HEK293 (cell line): Measurements from ENCODE around the gene GALNT8.

Source experiments
- KLF16 ChIP-seq: fragments of 450-650 bp; formaldehyde crosslinking; IDR thresholded peaks from 2 replicates; pipeline ENCODE4 v1.5.1; 2017; ENCODE audit warnings: missing biosample characterization, missing genetic modification characterization
- OSR2 ChIP-seq: fragments of 450-650 bp; formaldehyde crosslinking; IDR thresholded peaks from 2 replicates; pipeline ENCODE4 v1.5.1; 2016; ENCODE audit warnings: missing biosample characterization, missing genetic modification characterization
- SP7 ChIP-seq: fragments of 450-650 bp; formaldehyde crosslinking; IDR thresholded peaks from 2 replicates; pipeline ENCODE4 v1.5.1; 2016; ENCODE audit warnings: missing biosample characterization, missing genetic modification characterization
- ZBTB20 ChIP-seq: fragments of 450-650 bp; formaldehyde crosslinking; IDR thresholded peaks from 2 replicates; pipeline ENCODE4 v1.5.1; 2016; ENCODE audit warnings: missing biosample characterization, missing genetic modification characterization
- ZBTB21 ChIP-seq: fragments of 450-650 bp; formaldehyde crosslinking; IDR thresholded peaks from 2 replicates; pipeline ENCODE4 v1.5.1; 2017; ENCODE audit warnings: missing biosample characterization, missing genetic modification characterization
- ZNF10 ChIP-seq: fragments of 450-650 bp; formaldehyde crosslinking; IDR thresholded peaks from 2 replicates; pipeline ENCODE4 v1.5.1; 2017; ENCODE audit warnings: missing biosample characterization, missing genetic modification characterization
- ZNF169 ChIP-seq: fragments of 450-650 bp; formaldehyde crosslinking; IDR thresholded peaks from 2 replicates; pipeline ENCODE4 v1.5.1; 2016; ENCODE audit warnings: missing biosample characterization, missing genetic modification characterization
- ZNF221 ChIP-seq: fragments of 450-650 bp; formaldehyde crosslinking; IDR thresholded peaks from 2 replicates; pipeline ENCODE4 v1.5.1; 2017; ENCODE audit warnings: missing biosample characterization, missing genetic modification characterization, borderline replicate concordance
- ZNF302 ChIP-seq: fragments of 450-650 bp; formaldehyde crosslinking; IDR thresholded peaks from 2 replicates; pipeline ENCODE4 v1.5.1; 2016; ENCODE audit warnings: missing biosample characterization, missing genetic modification characterization, low read depth
- ZNF335 ChIP-seq: fragments of 450-650 bp; formaldehyde crosslinking; conservative IDR thresholded peaks from 2 replicates; pipeline ENCODE4 v1.5.1; 2016; ENCODE audit warnings: missing biosample characterization, missing genetic modification characterization
- ZNF366 ChIP-seq: fragments of 450-650 bp; formaldehyde crosslinking; conservative IDR thresholded peaks from 2 replicates; pipeline ENCODE4 v1.5.1; 2016; ENCODE audit warnings: missing biosample characterization, missing genetic modification characterization
- ZNF416 ChIP-seq: fragments of 450-650 bp; formaldehyde crosslinking; IDR thresholded peaks from 2 replicates; pipeline ENCODE4 v1.5.1; 2016; ENCODE audit warnings: missing biosample characterization, missing genetic modification characterization
- ZNF529 ChIP-seq: fragments of 450-650 bp; formaldehyde crosslinking; IDR thresholded peaks from 2 replicates; pipeline ENCODE4 v1.5.1; 2017; ENCODE audit warnings: missing genetic modification characterization, missing biosample characterization; ENCODE audit not compliant: insufficient replicate concordance
- ZNF843 ChIP-seq: fragments of 450-650 bp; formaldehyde crosslinking; IDR thresholded peaks from 2 replicates; pipeline ENCODE4 v1.5.1; 2016; ENCODE audit warnings: missing biosample characterization, missing genetic modification characterization
- TF ChIP-seq, protein P1 (sequence below): fragments of 450-650 bp; formaldehyde crosslinking; IDR thresholded peaks from 2 replicates; pipeline ENCODE4 v1.5.1; 2016; ENCODE audit warnings: missing biosample characterization, missing genetic modification characterization, low read depth
- TF ChIP-seq, protein P2 (sequence below): fragments of 450-650 bp; formaldehyde crosslinking; IDR thresholded peaks from 2 replicates; pipeline ENCODE4 v1.5.1; 2016; ENCODE audit warnings: missing biosample characterization, missing genetic modification characterization, borderline replicate concordance
- TF ChIP-seq, protein P3 (sequence below): fragments of 450-650 bp; formaldehyde crosslinking; IDR thresholded peaks from 2 replicates; pipeline ENCODE4 v1.5.1; 2016; ENCODE audit warnings: missing biosample characterization, missing genetic modification characterization
- TF ChIP-seq, protein P4 (sequence below): sonication (generic); formaldehyde crosslinking; IDR thresholded peaks from 2 replicates; pipeline ENCODE4 v1.8.1; 2022; ENCODE audit warnings: mild to moderate bottlenecking, moderate library complexity, missing genetic modification reagents
- TF ChIP-seq, protein P5 (sequence below): fragments of 450-650 bp; formaldehyde crosslinking; conservative IDR thresholded peaks from 2 replicates; pipeline ENCODE4 v1.5.1; 2016; ENCODE audit warnings: low read depth, missing biosample characterization, missing genetic modification characterization
- TF ChIP-seq, protein P6 (sequence below): fragments of 450-650 bp; formaldehyde crosslinking; IDR thresholded peaks from 2 replicates; pipeline ENCODE4 v1.5.1; 2016; ENCODE audit warnings: missing biosample characterization, missing genetic modification characterization
- TF ChIP-seq, protein P7 (sequence below): fragments of 450-650 bp; formaldehyde crosslinking; IDR thresholded peaks from 2 replicates; pipeline ENCODE4 v1.5.1; 2016; ENCODE audit warnings: missing biosample characterization, missing genetic modification characterization
- TF ChIP-seq, protein P8 (sequence below): fragments of 450-650 bp; formaldehyde crosslinking; IDR thresholded peaks from 2 replicates; pipeline ENCODE4 v1.5.1; 2016; ENCODE audit warnings: missing biosample characterization, missing genetic modification characterization

Gene GALNT8

DNA sequence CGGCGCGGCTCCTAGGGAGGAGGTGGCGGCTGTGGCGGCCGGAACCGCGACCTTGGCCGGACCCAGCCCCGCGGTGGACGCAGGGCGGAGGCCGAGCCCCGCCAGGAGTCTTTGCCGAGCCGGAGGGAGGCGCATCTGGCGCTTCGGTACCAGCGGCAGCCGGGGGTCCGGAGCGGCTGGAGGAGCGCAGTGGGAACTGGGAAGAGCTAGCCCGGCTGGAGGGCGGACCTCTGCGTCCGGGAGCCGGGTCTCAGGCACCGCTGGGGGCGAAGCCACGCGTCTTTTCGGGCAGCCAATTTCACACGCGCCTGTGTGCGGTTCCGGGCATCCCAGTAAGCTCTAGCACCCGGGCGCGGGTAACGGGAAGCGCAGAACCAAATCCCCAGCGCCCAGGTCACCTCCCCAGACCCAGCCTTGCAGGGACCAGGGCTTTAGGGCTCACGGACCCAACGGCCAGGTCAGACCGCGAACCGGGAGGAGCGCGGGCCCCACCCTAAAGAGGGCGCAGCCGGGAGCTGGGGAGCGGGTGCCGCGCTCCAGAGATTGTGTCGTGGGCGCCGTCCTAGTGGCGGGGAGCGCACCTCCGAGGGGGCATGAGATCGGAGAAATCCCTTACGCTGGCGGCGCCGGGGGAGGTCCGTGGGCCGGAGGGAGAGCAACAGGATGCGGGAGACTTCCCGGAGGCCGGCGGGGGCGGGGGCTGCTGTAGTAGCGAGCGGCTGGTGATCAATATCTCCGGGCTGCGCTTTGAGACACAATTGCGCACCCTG is 89.4 kb downstream of the GALNT8 start (continued):
- TF ChIP-seq, protein P1, sequence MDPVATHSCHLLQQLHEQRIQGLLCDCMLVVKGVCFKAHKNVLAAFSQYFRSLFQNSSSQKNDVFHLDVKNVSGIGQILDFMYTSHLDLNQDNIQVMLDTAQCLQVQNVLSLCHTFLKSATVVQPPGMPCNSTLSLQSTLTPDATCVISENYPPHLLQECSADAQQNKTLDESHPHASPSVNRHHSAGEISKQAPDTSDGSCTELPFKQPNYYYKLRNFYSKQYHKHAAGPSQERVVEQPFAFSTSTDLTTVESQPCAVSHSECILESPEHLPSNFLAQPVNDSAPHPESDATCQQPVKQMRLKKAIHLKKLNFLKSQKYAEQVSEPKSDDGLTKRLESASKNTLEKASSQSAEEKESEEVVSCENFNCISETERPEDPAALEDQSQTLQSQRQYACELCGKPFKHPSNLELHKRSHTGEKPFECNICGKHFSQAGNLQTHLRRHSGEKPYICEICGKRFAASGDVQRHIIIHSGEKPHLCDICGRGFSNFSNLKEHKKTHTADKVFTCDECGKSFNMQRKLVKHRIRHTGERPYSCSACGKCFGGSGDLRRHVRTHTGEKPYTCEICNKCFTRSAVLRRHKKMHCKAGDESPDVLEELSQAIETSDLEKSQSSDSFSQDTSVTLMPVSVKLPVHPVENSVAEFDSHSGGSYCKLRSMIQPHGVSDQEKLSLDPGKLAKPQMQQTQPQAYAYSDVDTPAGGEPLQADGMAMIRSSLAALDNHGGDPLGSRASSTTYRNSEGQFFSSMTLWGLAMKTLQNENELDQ (tag by site-specific recombination) = no peak
- TF ChIP-seq ZNF302 (tag by site-specific recombination) (no peak), SP7 (tag by site-specific recombination) (no peak), ZNF221 (tag by site-specific recombination) (no peak), ZBTB20 (0 out of 2 replicates have a peak, but pooled peaks have one; percentile 18), OSR2 (tag by site-specific recombination) (no peak), ZNF169 (tag by site-specific recombination) (no peak), ZNF335 (peak; percentile 84), ZNF529 (tag by site-specific recombination) (no peak), ZNF366 (tag by site-specific recombination) (no peak), ZBTB21 (tag by site-specific recombination) (no peak), ZNF416 (tag by site-specific recombination) (no peak), KLF16 (no peak), ZNF10 (no peak), ZNF843 (tag by site-specific recombination) (no peak)
- TF ChIP-seq, protein P2, sequence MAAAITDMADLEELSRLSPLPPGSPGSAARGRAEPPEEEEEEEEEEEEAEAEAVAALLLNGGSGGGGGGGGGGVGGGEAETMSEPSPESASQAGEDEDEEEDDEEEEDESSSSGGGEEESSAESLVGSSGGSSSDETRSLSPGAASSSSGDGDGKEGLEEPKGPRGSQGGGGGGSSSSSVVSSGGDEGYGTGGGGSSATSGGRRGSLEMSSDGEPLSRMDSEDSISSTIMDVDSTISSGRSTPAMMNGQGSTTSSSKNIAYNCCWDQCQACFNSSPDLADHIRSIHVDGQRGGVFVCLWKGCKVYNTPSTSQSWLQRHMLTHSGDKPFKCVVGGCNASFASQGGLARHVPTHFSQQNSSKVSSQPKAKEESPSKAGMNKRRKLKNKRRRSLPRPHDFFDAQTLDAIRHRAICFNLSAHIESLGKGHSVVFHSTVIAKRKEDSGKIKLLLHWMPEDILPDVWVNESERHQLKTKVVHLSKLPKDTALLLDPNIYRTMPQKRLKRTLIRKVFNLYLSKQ = no peak
- TF ChIP-seq, protein P3, sequence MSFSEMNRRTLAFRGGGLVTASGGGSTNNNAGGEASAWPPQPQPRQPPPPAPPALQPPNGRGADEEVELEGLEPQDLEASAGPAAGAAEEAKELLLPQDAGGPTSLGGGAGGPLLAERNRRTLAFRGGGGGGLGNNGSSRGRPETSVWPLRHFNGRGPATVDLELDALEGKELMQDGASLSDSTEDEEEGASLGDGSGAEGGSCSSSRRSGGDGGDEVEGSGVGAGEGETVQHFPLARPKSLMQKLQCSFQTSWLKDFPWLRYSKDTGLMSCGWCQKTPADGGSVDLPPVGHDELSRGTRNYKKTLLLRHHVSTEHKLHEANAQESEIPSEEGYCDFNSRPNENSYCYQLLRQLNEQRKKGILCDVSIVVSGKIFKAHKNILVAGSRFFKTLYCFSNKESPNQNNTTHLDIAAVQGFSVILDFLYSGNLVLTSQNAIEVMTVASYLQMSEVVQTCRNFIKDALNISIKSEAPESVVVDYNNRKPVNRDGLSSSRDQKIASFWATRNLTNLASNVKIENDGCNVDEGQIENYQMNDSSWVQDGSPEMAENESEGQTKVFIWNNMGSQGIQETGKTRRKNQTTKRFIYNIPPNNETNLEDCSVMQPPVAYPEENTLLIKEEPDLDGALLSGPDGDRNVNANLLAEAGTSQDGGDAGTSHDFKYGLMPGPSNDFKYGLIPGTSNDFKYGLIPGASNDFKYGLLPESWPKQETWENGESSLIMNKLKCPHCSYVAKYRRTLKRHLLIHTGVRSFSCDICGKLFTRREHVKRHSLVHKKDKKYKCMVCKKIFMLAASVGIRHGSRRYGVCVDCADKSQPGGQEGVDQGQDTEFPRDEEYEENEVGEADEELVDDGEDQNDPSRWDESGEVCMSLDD = no peak
- TF ChIP-seq, protein P4, sequence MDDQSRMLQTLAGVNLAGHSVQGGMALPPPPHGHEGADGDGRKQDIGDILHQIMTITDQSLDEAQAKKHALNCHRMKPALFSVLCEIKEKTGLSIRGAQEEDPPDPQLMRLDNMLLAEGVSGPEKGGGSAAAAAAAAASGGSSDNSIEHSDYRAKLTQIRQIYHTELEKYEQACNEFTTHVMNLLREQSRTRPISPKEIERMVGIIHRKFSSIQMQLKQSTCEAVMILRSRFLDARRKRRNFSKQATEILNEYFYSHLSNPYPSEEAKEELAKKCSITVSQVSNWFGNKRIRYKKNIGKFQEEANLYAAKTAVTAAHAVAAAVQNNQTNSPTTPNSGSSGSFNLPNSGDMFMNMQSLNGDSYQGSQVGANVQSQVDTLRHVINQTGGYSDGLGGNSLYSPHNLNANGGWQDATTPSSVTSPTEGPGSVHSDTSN (CRISPR knock-in tag) = no peak
- TF ChIP-seq, protein P5, sequence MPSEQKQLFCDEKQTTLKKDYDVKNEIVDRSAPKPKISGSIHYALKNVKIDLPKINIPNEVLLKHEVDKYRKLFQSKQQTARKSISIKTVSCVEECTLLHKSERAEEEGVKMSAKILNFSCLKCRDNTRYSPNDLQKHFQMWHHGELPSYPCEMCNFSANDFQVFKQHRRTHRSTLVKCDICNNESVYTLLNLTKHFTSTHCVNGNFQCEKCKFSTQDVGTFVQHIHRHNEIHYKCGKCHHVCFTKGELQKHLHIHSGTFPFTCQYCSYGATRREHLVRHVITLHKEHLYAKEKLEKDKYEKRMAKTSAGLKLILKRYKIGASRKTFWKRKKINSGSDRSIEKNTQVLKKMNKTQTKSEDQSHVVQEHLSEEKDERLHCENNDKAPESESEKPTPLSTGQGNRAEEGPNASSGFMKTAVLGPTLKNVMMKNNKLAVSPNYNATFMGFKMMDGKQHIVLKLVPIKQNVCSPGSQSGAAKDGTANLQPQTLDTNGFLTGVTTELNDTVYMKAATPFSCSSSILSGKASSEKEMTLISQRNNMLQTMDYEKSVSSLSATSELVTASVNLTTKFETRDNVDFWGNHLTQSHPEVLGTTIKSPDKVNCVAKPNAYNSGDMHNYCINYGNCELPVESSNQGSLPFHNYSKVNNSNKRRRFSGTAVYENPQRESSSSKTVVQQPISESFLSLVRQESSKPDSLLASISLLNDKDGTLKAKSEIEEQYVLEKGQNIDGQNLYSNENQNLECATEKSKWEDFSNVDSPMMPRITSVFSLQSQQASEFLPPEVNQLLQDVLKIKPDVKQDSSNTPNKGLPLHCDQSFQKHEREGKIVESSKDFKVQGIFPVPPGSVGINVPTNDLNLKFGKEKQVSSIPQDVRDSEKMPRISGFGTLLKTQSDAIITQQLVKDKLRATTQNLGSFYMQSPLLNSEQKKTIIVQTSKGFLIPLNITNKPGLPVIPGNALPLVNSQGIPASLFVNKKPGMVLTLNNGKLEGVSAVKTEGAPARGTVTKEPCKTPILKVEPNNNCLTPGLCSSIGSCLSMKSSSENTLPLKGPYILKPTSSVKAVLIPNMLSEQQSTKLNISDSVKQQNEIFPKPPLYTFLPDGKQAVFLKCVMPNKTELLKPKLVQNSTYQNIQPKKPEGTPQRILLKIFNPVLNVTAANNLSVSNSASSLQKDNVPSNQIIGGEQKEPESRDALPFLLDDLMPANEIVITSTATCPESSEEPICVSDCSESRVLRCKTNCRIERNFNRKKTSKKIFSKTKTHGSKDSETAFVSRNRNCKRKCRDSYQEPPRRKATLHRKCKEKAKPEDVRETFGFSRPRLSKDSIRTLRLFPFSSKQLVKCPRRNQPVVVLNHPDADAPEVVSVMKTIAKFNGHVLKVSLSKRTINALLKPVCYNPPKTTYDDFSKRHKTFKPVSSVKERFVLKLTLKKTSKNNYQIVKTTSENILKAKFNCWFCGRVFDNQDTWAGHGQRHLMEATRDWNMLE (tag by site-specific recombination) = no peak
- TF ChIP-seq, protein P6, sequence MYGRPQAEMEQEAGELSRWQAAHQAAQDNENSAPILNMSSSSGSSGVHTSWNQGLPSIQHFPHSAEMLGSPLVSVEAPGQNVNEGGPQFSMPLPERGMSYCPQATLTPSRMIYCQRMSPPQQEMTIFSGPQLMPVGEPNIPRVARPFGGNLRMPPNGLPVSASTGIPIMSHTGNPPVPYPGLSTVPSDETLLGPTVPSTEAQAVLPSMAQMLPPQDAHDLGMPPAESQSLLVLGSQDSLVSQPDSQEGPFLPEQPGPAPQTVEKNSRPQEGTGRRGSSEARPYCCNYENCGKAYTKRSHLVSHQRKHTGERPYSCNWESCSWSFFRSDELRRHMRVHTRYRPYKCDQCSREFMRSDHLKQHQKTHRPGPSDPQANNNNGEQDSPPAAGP = no peak
- TF ChIP-seq, protein P7, sequence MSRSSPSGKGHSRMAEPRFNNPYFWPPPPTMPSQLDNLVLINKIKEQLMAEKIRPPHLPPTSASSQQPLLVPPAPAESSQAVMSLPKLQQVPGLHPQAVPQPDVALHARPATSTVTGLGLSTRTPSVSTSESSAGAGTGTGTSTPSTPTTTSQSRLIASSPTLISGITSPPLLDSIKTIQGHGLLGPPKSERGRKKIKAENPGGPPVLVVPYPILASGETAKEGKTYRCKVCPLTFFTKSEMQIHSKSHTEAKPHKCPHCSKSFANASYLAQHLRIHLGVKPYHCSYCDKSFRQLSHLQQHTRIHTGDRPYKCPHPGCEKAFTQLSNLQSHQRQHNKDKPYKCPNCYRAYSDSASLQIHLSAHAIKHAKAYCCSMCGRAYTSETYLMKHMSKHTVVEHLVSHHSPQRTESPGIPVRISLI (tag by site-specific recombination) = no peak
- TF ChIP-seq, protein P8, sequence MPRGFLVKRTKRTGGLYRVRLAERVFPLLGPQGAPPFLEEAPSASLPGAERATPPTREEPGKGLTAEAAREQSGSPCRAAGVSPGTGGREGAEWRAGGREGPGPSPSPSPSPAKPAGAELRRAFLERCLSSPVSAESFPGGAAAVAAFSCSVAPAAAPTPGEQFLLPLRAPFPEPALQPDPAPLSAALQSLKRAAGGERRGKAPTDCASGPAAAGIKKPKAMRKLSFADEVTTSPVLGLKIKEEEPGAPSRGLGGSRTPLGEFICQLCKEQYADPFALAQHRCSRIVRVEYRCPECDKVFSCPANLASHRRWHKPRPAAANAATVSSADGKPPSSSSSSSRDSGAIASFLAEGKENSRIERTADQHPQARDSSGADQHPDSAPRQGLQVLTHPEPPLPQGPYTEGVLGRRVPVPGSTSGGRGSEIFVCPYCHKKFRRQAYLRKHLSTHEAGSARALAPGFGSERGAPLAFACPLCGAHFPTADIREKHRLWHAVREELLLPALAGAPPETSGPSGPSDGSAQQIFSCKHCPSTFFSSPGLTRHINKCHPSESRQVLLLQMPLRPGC = no peak
